Calu3 (cell line): Measurements from ENCODE around the gene OR10A4. TPM values are rescaled to one million over a fixed set of nuclear protein-coding genes. Genes with fewer than 3 reads are reported as not detected.
"Not testable (repeated sequence)": the region's sequence is repeated elsewhere in the genome, so short reads cannot be mapped to it uniquely, and the experiment has no call there.

Experiments
- BruUV-seq: library from RNA; stranded (reverse); fragments of 400-500 nt; replicated peaks from 2 replicates; lab custom pipeline; 2021; lab: Mats Ljungman, UMichigan
- CTCF ChIA-PET: fragments of 300-600 bp; sonication (Branson Sonifier 250); formaldehyde crosslinking; loops from one replicate; lab custom pipeline; 2022; ENCODE audit warnings: antibody characterized with exemption; lab: Charles Lee
- DNase-seq: peaks from one replicate; pipeline ENCODE4 v3.0.0; 2022
- H3K27ac Mint-ChIP-seq: one replicate; pipeline ENCODE4 v1.8.0; 2022; ENCODE audit warnings: mixed read lengths; ENCODE audit not compliant: unreplicated experiment
- H3K27me3 Mint-ChIP-seq: one replicate; pipeline ENCODE4 v1.8.0; 2022; ENCODE audit warnings: mixed read lengths; ENCODE audit not compliant: unreplicated experiment
- H3K36me3 Mint-ChIP-seq: one replicate; pipeline ENCODE4 v1.8.0; 2022; ENCODE audit warnings: mild to moderate bottlenecking, moderate library complexity, mixed read lengths; ENCODE audit not compliant: insufficient read depth, unreplicated experiment
- H3K4me1 Mint-ChIP-seq: one replicate; pipeline ENCODE4 v1.8.0; 2022; ENCODE audit warnings: mild to moderate bottlenecking, low read depth, mixed read lengths; ENCODE audit not compliant: unreplicated experiment
- H3K4me3 Mint-ChIP-seq: one replicate; pipeline ENCODE4 v1.8.0; 2022; ENCODE audit warnings: mild to moderate bottlenecking, low read depth, moderate library complexity, mixed read lengths; ENCODE audit not compliant: unreplicated experiment
- H3K9me3 Mint-ChIP-seq: one replicate; pipeline ENCODE4 v1.8.0; 2022; ENCODE audit warnings: low read depth, mixed read lengths; ENCODE audit not compliant: unreplicated experiment
- intact Hi-C: fragments of 100-400 bp; cut with micrococcal nuclease; formaldehyde crosslinking; loops from one replicate; pipeline ENCODE4 v1.10.0; 2022; ENCODE audit not compliant: unreplicated experiment
- total RNA-seq: library from RNA; stranded (reverse); gene quantifications from 2 replicates; pipeline ENCODE4 v1.2.3, GENCODE V29; 2022
- TF ChIP-seq, protein P1 (sequence below): fragments of 200-600 bp; IDR thresholded peaks from one replicate; pipeline ENCODE4 v1.8.0; 2022; ENCODE audit warnings: antibody characterized with exemption; ENCODE audit not compliant: unreplicated experiment

The OR10A4 gene
- total RNA-seq, 1 experiment from 2014 or later: not detected

DNA sequence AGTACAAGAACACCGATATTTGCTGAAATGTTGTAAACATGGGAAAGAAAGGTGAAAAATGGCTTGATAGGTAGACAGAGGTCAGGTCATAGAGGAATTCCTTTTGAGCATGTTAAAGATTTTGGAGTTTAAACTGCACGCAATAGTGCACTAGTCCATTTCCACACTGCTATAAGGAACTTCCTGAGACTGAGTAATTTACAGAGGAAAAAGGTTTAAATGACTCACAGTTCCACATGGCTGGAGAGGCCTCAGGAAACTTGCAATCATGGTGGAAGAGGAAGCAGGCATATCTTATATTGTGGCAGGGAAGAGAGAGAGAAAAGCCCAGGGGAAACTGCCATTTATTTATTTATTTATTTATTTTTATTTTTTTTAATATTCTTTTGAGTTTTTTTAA, 25.9 kb upstream of the OR10A4 start:
- H3K9me3 Mint-ChIP-seq: peaks cover 19% of the 10 kb centered on the region
- CTCF ChIA-PET: no interaction called here
- no TSS peak for BruUV-seq
- no peaks in the 10 kb centered on the region for H3K4me1 Mint-ChIP-seq
- H3K27ac Mint-ChIP-seq: no peak overlapping the region
- peaks cover 10% of the 10 kb centered on the region for H3K27me3 Mint-ChIP-seq
- intact Hi-C loops: no loop called here
- H3K36me3 Mint-ChIP-seq: no peaks in the 10 kb centered on the region
- TF ChIP-seq, protein P1, sequence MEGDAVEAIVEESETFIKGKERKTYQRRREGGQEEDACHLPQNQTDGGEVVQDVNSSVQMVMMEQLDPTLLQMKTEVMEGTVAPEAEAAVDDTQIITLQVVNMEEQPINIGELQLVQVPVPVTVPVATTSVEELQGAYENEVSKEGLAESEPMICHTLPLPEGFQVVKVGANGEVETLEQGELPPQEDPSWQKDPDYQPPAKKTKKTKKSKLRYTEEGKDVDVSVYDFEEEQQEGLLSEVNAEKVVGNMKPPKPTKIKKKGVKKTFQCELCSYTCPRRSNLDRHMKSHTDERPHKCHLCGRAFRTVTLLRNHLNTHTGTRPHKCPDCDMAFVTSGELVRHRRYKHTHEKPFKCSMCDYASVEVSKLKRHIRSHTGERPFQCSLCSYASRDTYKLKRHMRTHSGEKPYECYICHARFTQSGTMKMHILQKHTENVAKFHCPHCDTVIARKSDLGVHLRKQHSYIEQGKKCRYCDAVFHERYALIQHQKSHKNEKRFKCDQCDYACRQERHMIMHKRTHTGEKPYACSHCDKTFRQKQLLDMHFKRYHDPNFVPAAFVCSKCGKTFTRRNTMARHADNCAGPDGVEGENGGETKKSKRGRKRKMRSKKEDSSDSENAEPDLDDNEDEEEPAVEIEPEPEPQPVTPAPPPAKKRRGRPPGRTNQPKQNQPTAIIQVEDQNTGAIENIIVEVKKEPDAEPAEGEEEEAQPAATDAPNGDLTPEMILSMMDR: no peak
- H3K4me3 Mint-ChIP-seq: no peak overlapping the region
- no peak for DNase-seq

GRCh38 chr11:6854801-6855200, 21.6 kb upstream of the OR10A4 start:
- BruUV-seq, H3K27me3 Mint-ChIP-seq, H3K27ac Mint-ChIP-seq, H3K36me3 Mint-ChIP-seq, intact Hi-C loops, H3K4me3 Mint-ChIP-seq, CTCF ChIA-PET, DNase-seq, H3K4me1 Mint-ChIP-seq: not testable (repeated sequence)
- peaks cover 11% of the 10 kb centered on the region for H3K9me3 Mint-ChIP-seq

DNA sequence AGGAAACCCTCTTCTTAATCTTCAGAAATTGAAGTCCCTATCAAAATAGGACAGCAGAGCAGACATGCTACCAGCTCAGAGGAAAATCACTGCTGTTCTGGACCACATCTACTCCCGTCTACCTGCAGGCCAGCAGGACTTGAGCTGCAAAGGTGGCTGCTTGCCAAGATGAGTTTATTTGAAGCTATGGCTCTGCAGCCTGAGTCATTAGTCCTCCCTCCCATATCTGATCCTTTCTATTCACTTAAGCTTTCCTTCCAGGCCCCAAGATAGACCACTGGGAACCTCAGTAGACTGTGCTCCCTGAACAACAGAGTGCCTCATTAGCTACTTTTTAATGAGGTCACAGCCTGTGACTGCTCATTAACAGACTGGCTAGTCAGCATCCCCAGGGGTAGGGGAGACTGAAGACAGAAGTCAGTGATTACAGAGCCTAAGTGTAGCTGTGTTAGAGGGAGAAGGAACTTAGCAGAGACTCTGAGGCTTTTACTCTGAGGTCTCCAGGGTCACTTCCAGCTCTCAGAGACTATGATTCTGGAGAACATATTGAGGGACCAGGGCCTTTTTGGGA, 20.4 kb upstream of the OR10A4 start:
- no TSS peak for BruUV-seq
- CTCF ChIA-PET: no interaction called here
- Mint-ChIP-seq H3K27ac (no peak overlapping the region), H3K4me3 (no peak overlapping the region), H3K27me3 (no peaks in the 10 kb centered on the region), H3K9me3 (peaks cover 6% of the 10 kb centered on the region), H3K36me3 (no peaks in the 10 kb centered on the region), H3K4me1 (no peaks in the 10 kb centered on the region)
- intact Hi-C loops: no loop called here
- TF ChIP-seq, protein P1: no peak
- DNase-seq: peak; percentile 3

DNA sequence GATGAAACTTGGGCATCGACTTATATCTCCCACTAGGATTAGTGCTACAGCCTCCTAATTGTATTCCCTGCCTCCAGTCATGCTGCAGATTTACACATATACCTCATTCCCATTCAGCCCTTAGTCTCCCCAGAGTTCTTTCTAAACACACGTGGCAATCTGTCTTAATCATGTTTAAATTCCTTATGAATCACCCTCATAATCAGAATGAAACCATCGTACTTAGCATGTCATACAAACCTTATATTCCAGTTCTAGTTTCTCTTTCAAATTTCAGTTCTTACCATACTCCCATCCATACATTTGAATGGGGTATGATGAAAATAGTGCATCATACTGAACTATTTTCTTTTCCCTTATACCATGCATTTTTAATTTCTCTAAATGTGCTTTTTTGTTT, 19.6 kb upstream of the OR10A4 start:
- BruUV-seq: no TSS peak
- H3K27me3 Mint-ChIP-seq: no peaks in the 10 kb centered on the region
- no peak overlapping the region for H3K4me3 Mint-ChIP-seq
- TF ChIP-seq, protein P1: no peak
- CTCF ChIA-PET: no interaction called here
- no peaks in the 10 kb centered on the region for H3K4me1 Mint-ChIP-seq
- H3K27ac Mint-ChIP-seq: no peak overlapping the region
- intact Hi-C loops: no loop called here
- no peak for DNase-seq
- no peaks in the 10 kb centered on the region for H3K36me3 Mint-ChIP-seq
- peaks cover 3% of the 10 kb centered on the region for H3K9me3 Mint-ChIP-seq

- TF ChIP-seq, protein P1: no peak
- H3K4me3 Mint-ChIP-seq: no peak within 1 kb of the TSS
- no peaks in the 10 kb centered on the region for H3K36me3 Mint-ChIP-seq
- intact Hi-C loops: no loop called here
- H3K27me3 Mint-ChIP-seq: no peaks in the 10 kb centered on the region
- H3K4me1 Mint-ChIP-seq: no peaks in the 10 kb centered on the region
- no peak for DNase-seq
- CTCF ChIA-PET: no interaction called here
- BruUV-seq: no TSS peak
- no peaks in the 10 kb centered on the region for H3K9me3 Mint-ChIP-seq
- H3K27ac Mint-ChIP-seq: no peak within 1 kb of the TSS
These were observed 13.5 kb upstream of the OR10A4 start, which contains the start of gene OR10A2 for GRCh38 chr11:6862961-6863360. OR10A2 (plus strand) TSS chr11:6863057; CDS start chr11:6869755, 6,698 bp downstream.
